ENCODE data around the gene MYO5B.
"Not testable (repeated sequence)": the region's sequence is repeated elsewhere in the genome, so short reads cannot be mapped to it uniquely, and the experiment has no call there.

The MYO5B gene

DNA sequence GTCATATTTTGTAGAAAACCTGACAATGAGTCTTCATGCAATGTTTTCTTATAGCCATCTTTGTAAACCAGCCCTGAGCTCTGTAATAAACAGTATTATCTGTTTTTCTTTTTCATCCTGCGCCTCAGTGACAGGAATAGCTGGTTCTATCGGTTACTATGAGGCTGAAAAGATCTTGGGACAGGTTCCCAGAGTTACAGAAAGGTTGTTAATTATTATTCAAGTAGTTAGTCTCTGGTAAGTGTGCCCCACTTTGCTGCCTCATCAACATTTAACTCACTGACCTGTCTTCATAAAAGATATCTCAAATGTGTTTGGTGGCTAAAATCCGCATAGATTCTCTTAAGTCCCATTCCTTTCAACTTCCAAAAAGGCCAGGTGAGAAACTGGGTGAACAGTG is 400.2 kb downstream of the MYO5B start:
- DNase-seq (ENCODE audit: low spot score): no peak

DNA sequence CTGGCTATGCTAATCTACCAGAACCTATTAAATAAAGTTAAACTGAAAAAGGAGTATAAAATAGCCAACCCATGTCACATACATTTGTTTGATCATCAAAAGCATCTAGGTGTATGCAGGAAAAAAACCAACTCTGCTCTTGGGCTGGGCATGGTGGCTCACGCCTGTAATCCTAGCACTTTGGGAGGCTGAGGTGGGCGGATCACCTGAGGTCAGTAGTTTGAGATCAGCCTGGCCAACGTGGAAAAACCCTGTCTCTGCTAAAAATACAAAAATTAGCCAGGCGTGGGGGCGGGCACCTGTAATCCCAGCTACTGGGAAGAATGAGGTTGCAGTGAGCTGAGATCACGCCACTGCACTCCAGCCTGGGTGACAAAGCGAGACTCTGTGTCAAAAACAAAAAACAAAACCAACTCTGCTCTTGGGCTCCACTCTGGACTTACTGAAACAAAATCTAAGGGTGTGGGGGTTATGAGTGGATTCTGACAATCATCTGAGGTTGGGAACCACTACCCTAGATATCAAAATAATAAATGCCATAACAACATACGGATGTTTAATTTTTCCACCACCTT is 405.3 kb downstream of the MYO5B start:
- DNase-seq (ENCODE audit: low spot score): not testable (repeated sequence)

DNA sequence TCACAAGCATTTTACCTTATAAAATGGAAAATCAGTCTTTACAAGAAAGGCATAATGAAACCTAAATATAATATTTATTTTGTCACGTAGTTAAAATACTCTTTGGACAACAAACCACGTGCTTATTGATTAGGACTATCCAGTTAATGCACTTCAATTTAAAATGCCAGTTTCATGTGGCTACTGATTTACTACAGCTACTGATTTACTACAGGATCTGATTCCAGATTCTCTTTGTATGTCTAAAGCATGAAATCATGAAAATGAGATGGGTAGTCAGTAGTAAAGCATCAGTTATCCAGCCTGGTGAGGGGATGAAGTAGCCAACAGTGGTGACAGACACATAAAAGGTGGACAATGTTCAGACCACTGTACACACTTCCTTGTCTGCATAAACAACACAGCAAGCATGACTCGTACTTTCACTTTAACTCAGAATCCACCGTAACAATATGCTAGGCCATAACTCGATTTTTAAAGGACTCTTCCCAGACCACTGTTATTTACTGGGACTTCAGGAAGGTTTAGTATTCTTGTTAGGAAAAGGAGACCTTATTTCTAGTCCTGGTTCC is 406.5 kb downstream of the MYO5B start:
- DNase-seq (ENCODE audit: low spot score): no peak

DNA sequence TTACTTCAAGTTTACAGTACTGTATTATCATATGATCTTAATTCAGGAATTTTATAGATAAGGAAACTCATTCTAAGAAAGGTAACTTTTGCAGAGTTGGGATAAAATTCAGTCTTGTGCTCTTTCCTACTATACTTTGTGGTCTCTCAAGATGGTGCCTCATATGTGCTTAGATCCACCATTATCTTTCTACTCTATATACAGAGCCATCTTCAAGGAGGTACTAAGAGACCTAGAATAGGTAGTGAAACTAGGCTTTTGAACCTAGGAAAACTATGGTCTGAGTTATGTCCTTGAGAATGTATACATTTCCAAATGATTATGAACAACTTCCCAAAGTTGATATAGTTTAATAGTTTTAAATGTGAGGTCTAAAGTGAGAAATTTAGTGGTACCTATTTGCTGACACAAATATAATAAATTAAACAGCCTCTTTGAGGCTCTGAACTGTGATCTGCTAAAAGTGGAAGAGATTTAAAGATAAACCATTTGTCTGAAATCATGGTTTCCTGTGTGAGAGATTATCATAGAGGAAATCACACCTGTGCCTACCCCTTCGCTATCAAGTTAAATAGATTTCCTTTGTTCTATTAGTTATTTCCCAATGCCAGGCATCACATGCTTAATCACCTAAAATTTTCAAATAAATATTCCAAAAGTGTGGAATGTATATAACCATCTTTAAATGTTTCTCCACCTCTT is 408.8 kb downstream of the MYO5B start:
- DNase-seq (ENCODE audit: low spot score): no peak

DNA sequence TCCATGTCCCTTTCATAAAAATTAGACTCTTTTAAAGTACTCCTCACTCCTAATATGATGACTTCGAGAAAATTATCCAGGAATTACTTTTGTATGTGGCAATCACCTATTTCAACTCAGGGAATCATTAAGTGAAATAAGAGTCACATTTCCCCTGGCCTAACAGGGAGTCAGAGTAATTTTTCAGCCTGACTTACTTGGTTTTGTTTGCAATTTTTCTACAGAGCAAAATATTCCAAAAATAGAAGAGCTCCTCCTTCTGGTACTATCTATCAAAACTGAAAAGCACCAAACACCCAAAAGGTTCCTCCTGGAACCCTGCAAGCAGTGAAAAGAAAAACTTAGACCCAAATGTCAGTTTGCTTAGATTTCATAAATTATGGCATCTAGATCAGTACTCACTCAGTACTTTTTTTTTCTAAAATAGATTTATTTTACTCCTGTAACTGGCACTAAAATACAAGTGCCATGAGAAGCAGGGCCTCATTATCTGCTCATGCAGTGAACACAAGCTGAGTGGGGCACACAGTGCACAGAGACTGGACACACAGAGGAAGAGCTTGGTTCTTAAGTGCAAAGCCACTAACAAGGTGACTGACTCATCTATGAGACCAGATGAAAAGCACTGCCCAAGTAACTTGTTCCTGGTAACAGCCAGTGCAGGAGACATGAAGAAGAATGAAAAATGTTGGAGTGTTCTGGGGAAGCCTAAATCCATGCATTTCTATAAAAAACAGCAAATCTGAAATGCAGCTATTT is 410.3 kb downstream of the MYO5B start:
- DNase-seq (ENCODE audit: low spot score): no peak

DNA sequence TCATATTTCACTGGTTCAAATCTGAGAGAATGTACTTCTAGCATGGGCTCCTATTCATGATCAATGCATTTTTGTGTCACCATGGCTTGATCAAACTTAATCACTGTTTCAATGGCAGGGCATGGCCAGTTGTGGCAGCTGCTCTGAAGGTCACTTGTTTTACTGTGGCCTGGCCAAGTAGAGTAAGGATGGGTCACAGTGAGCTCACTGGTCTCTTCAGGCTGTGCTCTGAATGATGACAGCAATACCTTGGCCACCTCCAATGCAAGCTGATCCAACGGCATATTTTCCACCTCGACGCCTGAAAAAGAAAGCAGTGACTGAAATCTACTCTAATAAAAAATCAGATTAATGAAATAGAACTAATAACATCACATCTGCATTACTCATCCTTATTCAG is 411.3 kb downstream of the MYO5B start:
- DNase-seq (ENCODE audit: low spot score): not testable (repeated sequence)

DNA sequence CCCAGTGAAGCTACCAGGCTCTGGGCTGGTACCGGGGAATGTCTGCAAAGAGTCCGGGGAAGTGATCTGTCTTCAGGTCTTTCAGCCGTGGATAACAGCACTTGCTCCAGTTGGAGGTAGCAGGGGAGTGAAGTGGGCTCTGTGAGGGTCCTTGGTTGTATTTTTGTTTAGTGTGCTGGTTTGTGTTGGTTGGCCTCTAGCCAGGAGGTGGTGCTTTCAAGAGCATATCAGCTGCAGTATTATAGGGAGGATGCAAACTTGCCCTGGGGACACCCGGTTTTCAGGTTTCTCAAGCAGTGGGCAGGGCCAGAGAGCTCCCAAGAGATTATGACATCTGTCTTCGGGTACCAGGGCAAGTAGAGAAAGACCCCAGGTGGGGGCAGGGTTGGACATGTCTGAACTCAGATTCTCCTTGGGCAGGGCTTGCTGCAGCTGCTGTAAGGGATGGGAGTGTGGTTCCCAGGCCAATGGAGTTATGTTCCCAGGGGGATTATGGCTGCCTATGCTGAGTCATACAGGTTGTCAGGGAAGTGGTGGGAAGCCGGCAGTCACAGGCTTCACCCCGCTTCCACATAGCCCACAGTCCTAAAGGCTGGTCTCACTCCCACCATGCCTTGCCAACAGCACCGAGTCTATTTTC is 416.0 kb downstream of the MYO5B start:
- DNase-seq (ENCODE audit: low spot score): no peak
